IMR-90 (cell line): ENCODE results near the gene CNP. TPM values are rescaled to one million over a fixed set of nuclear protein-coding genes. Genes with fewer than 3 reads are reported as not detected.

ENCODE experiments used
- ATAC-seq: fragments of 200-7000 bp; cut with Tn5 transposase; 2 replicates; pipeline ENCODE4 v1.9.1; 2020; ENCODE audit warnings: low read depth, mild to moderate bottlenecking, moderate library complexity
- BruUV-seq: library from RNA; stranded (reverse); fragments of 400-500 nt; replicated peaks from 2 replicates; lab custom pipeline; 2021; lab: Mats Ljungman, UMichigan
- CTCF ChIA-PET: fragments of 300-600 bp; formaldehyde crosslinking; extraction: SDS; loops from one replicate; lab custom pipeline; 2021; ENCODE audit warnings: antibody characterized with exemption; lab: Yijun Ruan, JAX
- POLR2A ChIA-PET: fragments of 300-600 bp; sonication (Branson Sonifier 250); formaldehyde crosslinking; loops from one replicate; lab custom pipeline; 2022; ENCODE audit warnings: antibody characterized with exemption; ENCODE audit not compliant: unreplicated experiment; lab: Charles Lee
- DNase-seq: peaks from one replicate; pipeline ENCODE4 v3.0.0; 2013
- H2AFZ ChIP-seq: replicated peaks from 2 replicates; pipeline ENCODE3; 2013; ENCODE audit warnings: low read length, mild to moderate bottlenecking; ENCODE audit not compliant: poor library complexity
- H2AK5ac ChIP-seq: 2 replicates; pipeline ENCODE4 v1.6.1; 2013; ENCODE audit warnings: low read depth, low read length, inconsistent platforms
- H2AK9ac ChIP-seq: replicated peaks from 2 replicates; pipeline ENCODE3; 2013; ENCODE audit warnings: mild to moderate bottlenecking, low read depth, low read length, moderate library complexity; ENCODE audit not compliant: poor library complexity
- H2BK120ac ChIP-seq: 2 replicates; pipeline ENCODE4 v1.6.1; 2013; ENCODE audit warnings: low read depth, low read length, inconsistent platforms
- H2BK15ac ChIP-seq: 3 replicates; pipeline ENCODE4 v1.6.1; 2013; ENCODE audit warnings: low read depth, low read length, inconsistent platforms
- H2BK20ac ChIP-seq: 2 replicates; pipeline ENCODE4 v1.6.1; 2013; ENCODE audit warnings: low read depth, mild to moderate bottlenecking, inconsistent platforms, low read length, moderate library complexity
- H2BK5ac ChIP-seq: 2 replicates; pipeline ENCODE4 v1.6.1; 2013; ENCODE audit warnings: mild to moderate bottlenecking, low read depth, low read length, inconsistent platforms; ENCODE audit not compliant: poor library complexity, severe bottlenecking
- H3K14ac ChIP-seq: replicated peaks from 2 replicates; pipeline ENCODE4 v1.6.1; 2013; ENCODE audit warnings: low read depth, low read length, inconsistent platforms
- H3K18ac ChIP-seq: 2 replicates; pipeline ENCODE4 v1.6.1; 2013; ENCODE audit warnings: low read depth, low read length, control low read depth
- H3K23ac ChIP-seq: 2 replicates; pipeline ENCODE4 v1.6.1; 2013; ENCODE audit warnings: low read depth, low read length, inconsistent platforms
- H3K27ac ChIP-seq: 2 replicates; pipeline ENCODE4 v1.5.1; 2013; ENCODE audit warnings: mild to moderate bottlenecking, control low read depth, low read length; ENCODE audit not compliant: insufficient read depth
- H3K27me3 ChIP-seq: 2 replicates; pipeline ENCODE4 v1.6.1; 2013; ENCODE audit warnings: low read length; ENCODE audit not compliant: control insufficient read depth, insufficient read depth
- H3K36me3 ChIP-seq: 2 replicates; pipeline ENCODE4 v1.6.1; 2013; ENCODE audit warnings: low read length, mixed read lengths; ENCODE audit not compliant: control insufficient read depth, insufficient read depth
- H3K4ac ChIP-seq: 2 replicates; pipeline ENCODE4 v1.6.1; 2013; ENCODE audit warnings: low read depth, low read length, inconsistent platforms
- H3K4me1 ChIP-seq: 2 replicates; pipeline ENCODE4 v1.6.1; 2013; ENCODE audit warnings: low read length, mixed read lengths; ENCODE audit not compliant: control insufficient read depth, insufficient read depth
- H3K4me2 ChIP-seq: 2 replicates; pipeline ENCODE4 v1.6.1; 2013; ENCODE audit warnings: low read depth, mild to moderate bottlenecking, control low read depth, low read length, moderate library complexity
- H3K4me3 ChIP-seq: 2 replicates; pipeline ENCODE4 v1.5.1; 2013; ENCODE audit warnings: low read depth, mild to moderate bottlenecking, control low read depth, low read length, moderate library complexity; ENCODE audit not compliant: insufficient read depth
- H3K56ac ChIP-seq: 2 replicates; pipeline ENCODE4 v1.6.1; 2013; ENCODE audit warnings: low read length, inconsistent platforms; ENCODE audit not compliant: insufficient read depth; ENCODE audit errors: extremely low read depth
- H3K79me1 ChIP-seq, 2 experiments: 2 replicates each; pipeline ENCODE4 v1.6.1; 2013; ENCODE audit warnings: low read length in 2 of 2, inconsistent platforms in 1 of 2, low read depth in 1 of 2
- H3K9ac ChIP-seq: 2 replicates; pipeline ENCODE4 v1.6.1; 2013; ENCODE audit warnings: low read depth, low read length, control low read depth
- H3K9me1 ChIP-seq: 2 replicates; pipeline ENCODE4 v1.6.1; 2013; ENCODE audit warnings: low read length, inconsistent platforms; ENCODE audit not compliant: insufficient read depth
- H3K9me3 ChIP-seq: 2 replicates; pipeline ENCODE4 v1.6.1; 2013; ENCODE audit warnings: low read length; ENCODE audit not compliant: control insufficient read depth, insufficient read depth
- H4K20me1 ChIP-seq: 2 replicates; pipeline ENCODE4 v1.6.1; 2013; ENCODE audit warnings: low read length, inconsistent platforms; ENCODE audit not compliant: insufficient read depth
- H4K5ac ChIP-seq: 2 replicates; pipeline ENCODE4 v1.6.1; 2013; ENCODE audit warnings: mild to moderate bottlenecking, low read depth, low read length, control low read depth
- H4K8ac ChIP-seq, 2 experiments: 2 replicates each; pipeline ENCODE4 v1.6.1; 2013; ENCODE audit warnings: low read depth in 2 of 2, low read length in 2 of 2, control low read depth in 1 of 2, inconsistent platforms in 1 of 2
- H4K91ac ChIP-seq: 2 replicates; pipeline ENCODE4 v1.6.1; 2013; ENCODE audit warnings: low read depth, low read length, inconsistent platforms; ENCODE audit not compliant: insufficient read depth
- POLR2A ChIP-seq: IDR thresholded peaks from 2 replicates; pipeline ENCODE4 v1.6.1; 2012; ENCODE audit warnings: mild to moderate bottlenecking, low read depth, low read length
- RAD21 ChIP-seq: IDR thresholded peaks from 2 replicates; pipeline ENCODE4 v1.6.1; 2012; ENCODE audit warnings: low read length, improper control_type of control experiment
- WGBS, 2 experiments: methylation state at CpG; one replicate each; pipeline versions ENCODE4 v1.1.5 to v1.1.7; 2013; ENCODE audit warnings: missing lambda C conversion rate in 2 of 2; ENCODE audit not compliant: insufficient read length in 1 of 2; ENCODE audit errors: extremely low coverage in 2 of 2; 5-methylcytosine and 5-hydroxymethylcytosine counted together
- dilution Hi-C: fragments of 300-500 bp; cut with HindIII; formaldehyde crosslinking; loops from one replicate; pipeline ENCODE4 v1.14.3; 2018; ENCODE audit warnings: low sequenced_read_pairs; ENCODE audit not compliant: unreplicated experiment
- in situ Hi-C: fragments of 300-500 bp; cut with MboI; formaldehyde crosslinking; loops from 3 replicates; pipeline ENCODE4 v1.14.3; 2019; ENCODE audit warnings: low sequenced_read_pairs, inconsistent platforms, mixed read lengths
- intact Hi-C: fragments of 100-400 bp; cut with micrococcal nuclease; formaldehyde crosslinking; loops from 2 replicates; pipeline ENCODE4 v1.10.0; 2022
- polyA plus RNA-seq, 3 experiments: library from polyadenylated mRNA; depleted of rRNA; stranded (reverse); fragments of >200 nt; gene quantifications; 2 replicates each; pipeline ENCODE4 v1.2.3, GENCODE V29; 2012; ENCODE audit warnings: low replicate concordance in 1 of 3
- total RNA-seq: library from RNA; depleted of rRNA; stranded (reverse); fragments of >200 nt; gene quantifications from 2 replicates; pipeline ENCODE4 v1.2.3, GENCODE V29; 2012

CNP gene
- total and polyA plus RNA-seq, 2 of the 4 experiments (the other 2 are of a cell fraction) = 45.5 to 46.4 TPM

GRCh38 chr17:41962768-41963434, 3.7 kb upstream of the CNP start (continued):
- TF ChIP-seq RAD21 = peak; percentile 83
- TF ChIP-seq POLR2A = no peak; the same call in 1 of the 2 replicates

DNA sequence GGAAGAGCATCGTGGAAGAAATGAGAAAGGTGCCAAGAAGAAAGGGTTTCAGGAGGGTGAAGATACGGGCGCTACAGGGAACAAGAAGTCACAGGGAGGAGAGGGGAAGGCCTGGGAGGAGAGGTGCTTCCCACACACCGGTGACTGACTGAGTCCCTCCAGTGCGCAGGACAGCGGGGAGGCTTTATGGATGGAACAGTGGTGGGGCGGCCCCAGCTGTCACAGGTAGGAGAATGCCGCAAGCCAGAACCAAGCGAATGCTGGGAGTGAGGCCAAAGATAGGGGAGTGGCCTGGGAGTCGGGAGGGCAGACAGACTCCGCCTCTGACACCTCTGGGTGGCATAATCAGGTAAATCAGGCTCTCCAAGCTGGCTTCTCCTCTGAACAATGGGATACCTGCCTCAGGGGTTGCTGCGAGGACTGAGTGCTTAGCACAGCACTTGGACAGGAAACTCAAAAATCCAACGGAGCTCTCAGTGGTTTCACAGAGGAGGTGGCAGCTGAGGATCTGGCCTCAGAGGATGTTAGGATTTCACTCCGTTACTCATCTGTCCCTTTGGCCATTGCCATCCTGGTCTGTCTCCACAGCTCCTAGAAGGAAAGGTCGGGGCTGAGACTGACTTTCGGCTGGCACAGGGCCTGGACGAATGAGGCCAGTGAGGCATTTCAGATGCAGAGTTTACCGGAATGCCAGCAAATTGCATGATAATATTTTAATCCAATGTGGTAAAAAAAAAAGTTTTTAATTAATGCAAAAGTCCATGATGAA, 717 bp upstream of the CNP start:
- ATAC-seq (peak; percentile 13), DNase-seq (peak; percentile 38)

More for the DNA sequence above, 717 bp upstream of the CNP start:
- POLR2A ChIA-PET = interaction anchor here (0.6 to 1.7 kb wide), 9 partner anchors 11 to 554 kb away, joined by 3 to 19 read pairs (median 3); partner anchors contain the start of genes DNAJC7 and NKIRAS2
- whole genome bisulfite sequencing, 2 experiments = 18% methylated on average over 7 of the region's 18 CpGs; no CpG with 5 or more reads in 1 of the 2 experiments
- peak overlapping the region; percentile 71 for H2BK5ac ChIP-seq
- no peaks in the 10 kb centered on the region for H3K27me3 ChIP-seq
- peak overlapping the region; percentile 88 for H3K9ac ChIP-seq
- peak overlapping the region; percentile 97 for H2AFZ ChIP-seq
- H3K36me3 ChIP-seq = peaks cover 21% of the 10 kb centered on the region
- peak overlapping the region; percentile 81 for H3K27ac ChIP-seq
- peak overlapping the region; percentile 97 for H2AK5ac ChIP-seq
- peak overlapping the region; percentile 89 for H3K4ac ChIP-seq
- no TSS peak for BruUV-seq
- H2BK15ac ChIP-seq = peak overlapping the region; percentile 52; the same call in 1 of the 3 replicates
- no peaks in the 10 kb centered on the region for H3K9me3 ChIP-seq
- TF ChIP-seq RAD21 = no peak
- peak overlapping the region; percentile 100 for H2AK9ac ChIP-seq
- peaks cover 15% of the 10 kb centered on the region for H4K20me1 ChIP-seq
- peaks cover 13% of the 10 kb centered on the region for H3K9me1 ChIP-seq
- intact Hi-C loops (no loop called here), in situ Hi-C loops (loop anchor here (5.0 to 10.0 kb wide), 2 partner anchors 146 to 231 kb away; partner anchors contain the start of genes DHX58 and HAP1), dilution Hi-C loops (no loop called here)
- peak overlapping the region; percentile 17; the same call in 1 of the 2 replicates for H2BK120ac ChIP-seq
- H3K79me1 ChIP-seq = peaks cover 18 to 38% of the 10 kb centered on the region in 2 experiments
- H3K14ac ChIP-seq = peak overlapping the region; percentile 72
- H3K4me2 ChIP-seq = peak overlapping the region; percentile 96
- H4K8ac ChIP-seq = peak overlapping the region; percentile 93 to 98
- H3K56ac ChIP-seq = peak overlapping the region; percentile 87
- H3K23ac ChIP-seq = peak overlapping the region; percentile 55; the same call in 1 of the 2 replicates
- peak overlapping the region; percentile 45; the same call in 1 of the 2 replicates for H3K18ac ChIP-seq
- H2BK20ac ChIP-seq = no peak overlapping the region
- H4K5ac ChIP-seq = peak overlapping the region; percentile 89
- peak overlapping the region; percentile 94 for H3K4me3 ChIP-seq
- CTCF ChIA-PET = interaction anchor here (0.8 to 1.6 kb wide), 3 partner anchors 71 to 552 kb away, joined by 3 to 7 read pairs (median 4); no protein-coding TSS in a partner anchor
- peaks cover 11% of the 10 kb centered on the region for H3K4me1 ChIP-seq
- peak overlapping the region; percentile 85 for H4K91ac ChIP-seq
